ENCODE results near the gene NR6A1.

DNA sequence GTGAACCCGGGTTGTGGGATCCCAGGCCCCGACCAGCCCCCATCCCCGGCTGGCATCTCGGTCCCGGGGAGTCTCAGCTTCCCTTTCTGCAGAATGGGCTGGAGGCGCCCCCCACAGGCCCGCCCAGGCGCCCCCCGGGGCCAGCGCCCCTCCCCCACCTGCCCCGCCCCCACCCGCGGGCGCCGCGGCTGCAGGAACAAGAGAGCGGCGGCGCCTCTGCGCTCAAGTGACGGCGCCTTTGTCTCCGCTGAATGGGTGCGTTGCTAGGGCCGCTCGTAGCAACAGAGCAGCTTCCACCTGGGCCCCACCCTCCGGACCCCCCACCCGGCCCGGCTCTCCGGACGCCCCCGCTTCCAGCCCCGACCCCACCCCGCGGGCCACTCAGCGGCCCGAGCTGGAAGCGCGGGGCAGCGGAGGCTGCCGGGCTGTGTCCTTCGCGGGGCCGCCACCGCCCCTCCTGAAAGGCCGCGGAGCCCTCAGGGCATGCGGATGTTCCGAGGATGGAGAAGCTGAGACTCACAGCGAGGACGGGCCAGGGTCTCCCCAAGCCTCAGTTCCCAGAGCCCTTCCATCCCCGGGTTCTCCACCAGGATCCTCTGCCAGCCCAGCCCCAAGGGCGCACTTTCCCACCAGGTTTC, 293.3 kb downstream of the NR6A1 start:
- no peak for TF ChIP-seq POLR2A (IDR thresholded peaks at IDR 0.05)
- no peak for TF ChIP-seq CTCF (IDR thresholded peaks at IDR 0.05)
